ENCODE measurements around the gene CTIF.

GRCh38 chr18:48802543-48803290, 263.9 kb downstream of the CTIF start:
- TF ChIP-seq, protein P1, sequence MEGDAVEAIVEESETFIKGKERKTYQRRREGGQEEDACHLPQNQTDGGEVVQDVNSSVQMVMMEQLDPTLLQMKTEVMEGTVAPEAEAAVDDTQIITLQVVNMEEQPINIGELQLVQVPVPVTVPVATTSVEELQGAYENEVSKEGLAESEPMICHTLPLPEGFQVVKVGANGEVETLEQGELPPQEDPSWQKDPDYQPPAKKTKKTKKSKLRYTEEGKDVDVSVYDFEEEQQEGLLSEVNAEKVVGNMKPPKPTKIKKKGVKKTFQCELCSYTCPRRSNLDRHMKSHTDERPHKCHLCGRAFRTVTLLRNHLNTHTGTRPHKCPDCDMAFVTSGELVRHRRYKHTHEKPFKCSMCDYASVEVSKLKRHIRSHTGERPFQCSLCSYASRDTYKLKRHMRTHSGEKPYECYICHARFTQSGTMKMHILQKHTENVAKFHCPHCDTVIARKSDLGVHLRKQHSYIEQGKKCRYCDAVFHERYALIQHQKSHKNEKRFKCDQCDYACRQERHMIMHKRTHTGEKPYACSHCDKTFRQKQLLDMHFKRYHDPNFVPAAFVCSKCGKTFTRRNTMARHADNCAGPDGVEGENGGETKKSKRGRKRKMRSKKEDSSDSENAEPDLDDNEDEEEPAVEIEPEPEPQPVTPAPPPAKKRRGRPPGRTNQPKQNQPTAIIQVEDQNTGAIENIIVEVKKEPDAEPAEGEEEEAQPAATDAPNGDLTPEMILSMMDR (IDR thresholded peaks at IDR 0.05; ENCODE audit: low read depth, low read length, missing input control), result no peak
- TF ChIP-seq ATF3 (IDR thresholded peaks at IDR 0.05) (no peak), GABPA (IDR thresholded peaks at IDR 0.05 in 1 of 2, conservative IDR thresholded peaks at IDR 0.05 in 1 of 2) (no peak), JUND (IDR thresholded peaks at IDR 0.05) (no peak), RAD21 (IDR thresholded peaks at IDR 0.05) (no peak), YY1 (IDR thresholded peaks at IDR 0.05) (no peak), HNF4G (IDR thresholded peaks at IDR 0.05) (no peak), EGR1 (IDR thresholded peaks at IDR 0.05; ENCODE audit: low read depth in 2 of 2) (no peak), SP1 (IDR thresholded peaks at IDR 0.05) (no peak), ZBTB33 (IDR thresholded peaks at IDR 0.05) (no peak), TAF1 (conservative IDR thresholded peaks at IDR 0.05) (no peak)
- TF ChIP-seq, protein P2, sequence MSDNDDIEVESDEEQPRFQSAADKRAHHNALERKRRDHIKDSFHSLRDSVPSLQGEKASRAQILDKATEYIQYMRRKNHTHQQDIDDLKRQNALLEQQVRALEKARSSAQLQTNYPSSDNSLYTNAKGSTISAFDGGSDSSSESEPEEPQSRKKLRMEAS (IDR thresholded peaks at IDR 0.05), result no peak

All from liver (tissue), 3 donors.